SK-N-SH (cell line): Measurements from ENCODE around the gene ARF5. TPM values are rescaled to one million over a fixed set of nuclear protein-coding genes. Genes with fewer than 3 reads are reported as not detected.

Experiments
- CTCF ChIA-PET: fragments of 300-600, 350-600 bp; formaldehyde crosslinking; extraction: SDS; loops from one replicate; lab custom pipeline; 2021; lab: Yijun Ruan, JAX
- POLR2A ChIA-PET: fragments of 350-600 bp; sonication (Branson Sonifier 250); formaldehyde crosslinking; extraction: SDS; loops from one replicate; lab custom pipeline; 2020; ENCODE audit warnings: antibody characterized with exemption, inconsistent platforms; lab: Yijun Ruan, JAX
- DNase-seq: peaks from one replicate; pipeline ENCODE4 v3.0.0; 2012
- H2AFZ ChIP-seq: fragments of 200-600 bp; sonication (generic); 2 replicates; pipeline ENCODE4 v1.8.1; 2016; ENCODE audit warnings: antibody characterized with exemption, mild to moderate bottlenecking, low read depth
- H3F3A ChIP-seq: fragments of 200-600 bp; sonication (generic); replicated peaks from 2 replicates; pipeline ENCODE3; 2016; ENCODE audit warnings: antibody characterized with exemption, mild to moderate bottlenecking; ENCODE audit not compliant: insufficient read depth
- H3K27ac ChIP-seq, 2 experiments: fragments of 200-500 bp in 1 of 2; fragments of 200-600 bp in 1 of 2; sonication (Bioruptor generic) in 1 of 2; sonication (generic), shearing (Covaris generic) in 1 of 2; 2 replicates each; pipeline versions ENCODE4 v1.5.1 to v1.6.1; 2014 to 2016; ENCODE audit warnings: low read depth in 2 of 2, inconsistent platforms in 1 of 2, low read length in 1 of 2, mild to moderate bottlenecking in 1 of 2, mixed read lengths in 1 of 2
- H3K27me3 ChIP-seq: fragments of 200-600 bp; sonication (generic), shearing (Covaris generic); 2 replicates; pipeline ENCODE4 v1.6.1; 2016; ENCODE audit warnings: mixed run types; ENCODE audit not compliant: insufficient read depth
- H3K36me3 ChIP-seq, 2 experiments: fragments of 200-500 bp in 1 of 2; fragments of 200-600 bp in 1 of 2; sonication (Bioruptor generic) in 1 of 2; sonication (generic) in 1 of 2; replicated peaks in 1 of 2; 2 replicates each; pipeline versions ENCODE3 to v1.5.1; 2014 to 2016; ENCODE audit warnings: low read length in 1 of 2, mild to moderate bottlenecking in 1 of 2; ENCODE audit not compliant: insufficient read depth in 2 of 2, control insufficient read depth in 1 of 2
- H3K4me1 ChIP-seq, 2 experiments: fragments of 200-500 bp in 1 of 2; fragments of 200-600 bp in 1 of 2; sonication (Bioruptor generic) in 1 of 2; sonication (generic), shearing (Covaris generic) in 1 of 2; 2 replicates each; pipeline versions ENCODE4 v1.5.1 to v1.6.1; 2014 to 2016; ENCODE audit warnings: low read depth in 1 of 2, low read length in 1 of 2, mixed run types in 1 of 2; ENCODE audit not compliant: insufficient read depth in 2 of 2, control insufficient read depth in 1 of 2
- H3K4me2 ChIP-seq: fragments of 200-600 bp; sonication (generic), shearing (Covaris generic); 2 replicates; pipeline ENCODE4 v1.6.1; 2017; ENCODE audit warnings: mixed run types
- H3K4me3 ChIP-seq, 2 experiments: fragments of 200-500 bp in 1 of 2; fragments of 200-600 bp in 1 of 2; sonication (Bioruptor generic) in 1 of 2; sonication (generic), shearing (Covaris generic) in 1 of 2; 2 replicates each; pipeline versions ENCODE4 v1.5.1 to v1.8.1; 2014 to 2016; ENCODE audit warnings: low read depth in 2 of 2, inconsistent platforms in 1 of 2, low read length in 1 of 2, mild to moderate bottlenecking in 1 of 2, mixed read lengths in 1 of 2, moderate library complexity in 1 of 2
- H3K79me2 ChIP-seq: fragments of 200-600 bp; sonication (generic); 2 replicates; pipeline ENCODE4 v1.8.1; 2017; ENCODE audit warnings: mild to moderate bottlenecking; ENCODE audit not compliant: insufficient read depth
- H3K9ac ChIP-seq: fragments of 200-600 bp; sonication (generic); 2 replicates; pipeline ENCODE4 v1.6.1; 2017; ENCODE audit warnings: mixed run types
- H3K9me2 ChIP-seq: fragments of 200-600 bp; sonication (generic); 2 replicates; pipeline ENCODE4 v1.6.1; 2017; ENCODE audit warnings: mixed run types
- H3K9me3 ChIP-seq: fragments of 200-600 bp; sonication (generic); 2 replicates; pipeline ENCODE4 v1.6.1; 2017; ENCODE audit warnings: mixed run types, mild to moderate bottlenecking, moderate library complexity
- H4K20me1 ChIP-seq: fragments of 200-600 bp; sonication (generic); 2 replicates; pipeline ENCODE4 v1.6.1; 2017; ENCODE audit warnings: mild to moderate bottlenecking, mixed run types; ENCODE audit not compliant: insufficient read depth
- CHD2 ChIP-seq: fragments of 150-350 bp; IDR thresholded peaks from 2 replicates; pipeline ENCODE4 v1.6.1; 2018; ENCODE audit warnings: low read length; ENCODE audit not compliant: partially characterized antibody
- CTCF ChIP-seq: fragments of 200-600 bp; sonication (generic); IDR thresholded peaks from 2 replicates; pipeline ENCODE4 v1.6.1; 2017; ENCODE audit warnings: antibody characterized with exemption, mild to moderate bottlenecking, moderate library complexity
- ELF1 ChIP-seq: IDR thresholded peaks from 2 replicates; pipeline ENCODE4 v1.4.0; 2012
- EP300 ChIP-seq, 2 experiments: IDR thresholded peaks; 2 replicates each; pipeline versions ENCODE4 v1.4.0 to v1.6.1; 2012; ENCODE audit warnings: borderline replicate concordance in 1 of 2, low read depth in 1 of 2, low read length in 1 of 2
- EZH2phosphoT487 ChIP-seq: fragments of 200-600 bp; sonication (generic); IDR thresholded peaks from 2 replicates; pipeline ENCODE4 v1.6.1; 2017; ENCODE audit warnings: low read depth, mixed run types, mild to moderate bottlenecking, antibody characterized with exemption, moderate library complexity, borderline replicate concordance
- FOSL2 ChIP-seq: IDR thresholded peaks from 2 replicates; pipeline ENCODE4 v1.4.0; 2012; ENCODE audit warnings: low read depth, mild to moderate bottlenecking, moderate library complexity, borderline replicate concordance
- FOXJ3 ChIP-seq: sonication (generic); formaldehyde crosslinking; IDR thresholded peaks from 2 replicates; pipeline ENCODE4 v1.5.1; 2020; ENCODE audit warnings: mild to moderate bottlenecking, missing genetic modification reagents
- GABPA ChIP-seq: IDR thresholded peaks from 2 replicates; pipeline ENCODE4 v1.4.0; 2012; ENCODE audit warnings: low read depth, mild to moderate bottlenecking
- MAX ChIP-seq: IDR thresholded peaks from 2 replicates; pipeline ENCODE4 v1.4.0; 2012; ENCODE audit warnings: low read depth
- MEF2A ChIP-seq: IDR thresholded peaks from 2 replicates; pipeline ENCODE4 v1.4.0; 2012; ENCODE audit warnings: low read depth, borderline replicate concordance
- MXI1 ChIP-seq: IDR thresholded peaks from 2 replicates; pipeline ENCODE4 v1.6.1; 2012; ENCODE audit warnings: mild to moderate bottlenecking, low read depth, low read length, improper control_type of control experiment
- RFX5 ChIP-seq: IDR thresholded peaks from 2 replicates; pipeline ENCODE4 v1.6.1; 2012; ENCODE audit warnings: mild to moderate bottlenecking, improper control_type of control experiment, low read length
- SMC3 ChIP-seq: IDR thresholded peaks from 2 replicates; pipeline ENCODE4 v1.6.1; 2012; ENCODE audit warnings: low read depth, low read length, improper control_type of control experiment
- TAF1 ChIP-seq: IDR thresholded peaks from 2 replicates; pipeline ENCODE4 v1.6.1; 2012; ENCODE audit warnings: low read depth, mild to moderate bottlenecking, low read length, moderate library complexity, borderline replicate concordance
- TCF12 ChIP-seq: IDR thresholded peaks from 2 replicates; pipeline ENCODE4 v1.4.0; 2012
- TEAD4 ChIP-seq: IDR thresholded peaks from 2 replicates; pipeline ENCODE4 v1.4.0; 2012; ENCODE audit warnings: mild to moderate bottlenecking, borderline replicate concordance; ENCODE audit not compliant: insufficient read depth
- USF1 ChIP-seq: IDR thresholded peaks from 2 replicates; pipeline ENCODE4 v1.4.0; 2012; ENCODE audit warnings: low read depth, borderline replicate concordance
- whole genome bisulfite sequencing: methylation state at CpG from one replicate; pipeline ENCODE4 v1.1.6; 2017; ENCODE audit warnings: low lambda C conversion rate; 5-methylcytosine and 5-hydroxymethylcytosine counted together
- polyA plus RNA-seq, 3 experiments: library from polyadenylated mRNA; depleted of rRNA; stranded (reverse); fragments of >200 nt; gene quantifications; 2 replicates each; pipeline ENCODE4 v1.2.3, GENCODE V29; 2012

ARF5 gene
- polyA plus RNA-seq, 1 of the 3 experiments (the other 2 are of a cell fraction), result 562 TPM

- no peak for TF ChIP-seq CTCF
These were observed 4.3 kb downstream of the ARF5 start (continued) for GRCh38 chr7:127592550-127592949.

- no peak overlapping the region for H2AFZ ChIP-seq
- peaks cover 19 to 20% of the 10 kb centered on the region in 2 experiments for H3K36me3 ChIP-seq
- no peak overlapping the region for H3K27ac ChIP-seq
- H3F3A ChIP-seq, result no peaks in the 10 kb centered on the region
- ChIA-PET CTCF (no interaction called here), POLR2A (no interaction called here)
- no peaks in the 10 kb centered on the region for H3K9me2 ChIP-seq
- no peak overlapping the region for H3K4me2 ChIP-seq
- no peaks in the 10 kb centered on the region for H3K9me3 ChIP-seq
- H3K27me3 ChIP-seq, result no peaks in the 10 kb centered on the region
- no peak overlapping the region for H3K4me3 ChIP-seq
- 50% methylated on average over 1 of the region's 1 CpG for WGBS
- DNase-seq, result no peak
- no peak overlapping the region for H3K9ac ChIP-seq
- H3K4me1 ChIP-seq, result peaks cover 4% of the 10 kb centered on the region in 2 experiments; a peak in 3 of 4 replicates
- peaks cover 7% of the 10 kb centered on the region; the same call in 1 of the 2 replicates for H3K79me2 ChIP-seq
- peaks cover 3% of the 10 kb centered on the region for H4K20me1 ChIP-seq
- TF ChIP-seq FOXJ3 (CRISPR knock-in tag), result no peak
- no peak for TF ChIP-seq TAF1
- TF ChIP-seq GABPA, result no peak
- no peak for TF ChIP-seq TCF12
- TF ChIP-seq CHD2, result no peak
- TF ChIP-seq EP300 (IDR thresholded peaks at IDR 0.05; ENCODE audit: borderline replicate concordance in 1 of 2, low read depth in 1 of 2, low read length in 1 of 2), result no peak
- TF ChIP-seq ELF1, result no peak
- no peak for TF ChIP-seq MAX
- TF ChIP-seq USF1, result no peak
- TF ChIP-seq SMC3, result no peak
- no peak for TF ChIP-seq RFX5
- no peak for TF ChIP-seq MEF2A
- TF ChIP-seq MXI1, result no peak
- no peak for TF ChIP-seq FOSL2
- no peak for TF ChIP-seq TEAD4
- no peak for TF ChIP-seq EZH2phosphoT487
These were observed 6.3 kb downstream of the ARF5 start for GRCh38 chr7:127594490-127594889.
